Measurements from ENCODE around the gene FBXO28.

The FBXO28 gene

GRCh38 chr1:224096773-224097172 lies 17.1 kb upstream of the FBXO28 start:
- no peak for DNase-seq

- no peak for DNase-seq
Observed at GRCh38 chr1:224098007-224098406, 15.9 kb upstream of the FBXO28 start.

DNA sequence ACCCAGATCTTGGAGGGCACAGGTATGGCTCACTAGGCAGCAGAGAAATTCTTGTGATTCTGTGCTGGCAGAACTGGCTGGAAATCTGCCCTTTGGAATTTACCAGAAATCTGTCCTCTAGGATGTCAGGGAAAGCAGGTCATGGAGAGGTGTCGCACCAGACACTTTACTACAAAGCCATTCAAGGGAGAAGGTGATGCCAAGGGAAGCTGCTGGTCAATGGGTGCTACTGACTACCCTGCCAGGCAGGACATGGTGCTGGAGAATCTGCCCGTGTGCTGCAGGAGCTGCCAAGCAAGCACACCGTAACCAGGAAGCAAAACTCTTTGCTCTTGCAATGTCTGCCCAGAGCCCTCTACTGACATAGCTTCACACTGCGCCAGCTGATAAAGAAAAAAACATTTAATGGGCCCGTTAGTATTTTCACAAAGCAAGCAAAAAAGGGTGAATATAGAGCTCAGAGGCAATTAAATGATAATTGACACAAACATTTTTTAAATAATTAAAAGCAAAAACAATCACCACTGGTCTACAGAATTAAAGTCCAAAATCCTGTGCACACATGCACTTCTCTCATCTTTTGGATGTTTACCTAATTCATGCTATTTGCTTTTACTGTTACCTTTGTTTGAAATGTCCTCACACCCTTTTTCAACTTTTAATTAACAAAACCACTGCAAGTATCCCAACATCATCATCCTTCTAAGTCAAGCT lies 7.2 kb upstream of the FBXO28 start:
- no peak for DNase-seq

- no peak for DNase-seq
Observed at GRCh38 chr1:224107282-224107625, 6.7 kb upstream of the FBXO28 start.

DNA sequence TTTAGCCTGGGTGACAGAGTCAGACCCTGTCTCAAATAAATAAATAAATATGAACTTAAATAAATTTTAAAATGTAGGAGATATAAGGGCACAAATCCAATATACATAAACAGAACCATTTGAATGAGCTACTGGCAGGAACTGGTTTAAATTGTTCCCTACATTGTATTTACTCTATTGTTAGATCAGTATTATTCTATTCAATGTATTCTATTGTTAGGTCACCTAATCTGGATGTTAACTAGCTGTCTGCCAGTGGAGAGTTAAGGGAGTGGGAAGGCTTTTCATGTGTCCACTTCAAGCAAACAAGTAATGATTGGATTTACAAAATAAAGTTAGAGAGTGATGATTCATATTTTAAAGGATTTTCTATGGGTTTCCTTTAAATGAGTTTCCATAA lies 4.9 kb upstream of the FBXO28 start:
- no peak for DNase-seq

GRCh38 chr1:224109981-224110380 lies 3.9 kb upstream of the FBXO28 start:
- DNase-seq: no peak

DNA sequence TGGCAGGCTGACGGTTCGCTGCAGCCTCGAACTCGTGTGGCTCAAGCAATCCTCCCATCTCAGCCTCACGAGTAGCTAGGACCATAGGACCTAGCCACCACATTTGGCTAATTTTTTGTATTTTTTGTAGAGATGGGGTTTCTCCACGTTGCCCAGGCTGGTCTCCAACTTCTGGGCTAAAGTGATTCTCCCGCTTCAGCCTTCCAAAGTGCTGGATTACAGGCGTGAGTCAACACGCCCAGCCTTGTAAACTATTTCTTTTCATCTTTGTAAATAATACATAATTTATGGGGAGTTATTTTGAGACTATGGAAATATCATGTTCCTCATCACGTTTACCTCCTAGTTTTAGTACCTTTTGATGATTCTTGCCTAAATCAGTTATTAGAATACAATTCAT lies 906 bp upstream of the FBXO28 start:
- DNase-seq: no peak

- DNase-seq: no peak
Observed at GRCh38 chr1:224113545-224113917, 380 bp upstream of the FBXO28 start.

GRCh38 chr1:224114787-224115175 lies 870 bp downstream of the FBXO28 start:
- no peak for DNase-seq

GRCh38 chr1:224116131-224116530 lies 2.2 kb downstream of the FBXO28 start:
- no peak for DNase-seq

- no peak for DNase-seq
Observed at GRCh38 chr1:224118688-224119087, 4.8 kb downstream of the FBXO28 start.

DNA sequence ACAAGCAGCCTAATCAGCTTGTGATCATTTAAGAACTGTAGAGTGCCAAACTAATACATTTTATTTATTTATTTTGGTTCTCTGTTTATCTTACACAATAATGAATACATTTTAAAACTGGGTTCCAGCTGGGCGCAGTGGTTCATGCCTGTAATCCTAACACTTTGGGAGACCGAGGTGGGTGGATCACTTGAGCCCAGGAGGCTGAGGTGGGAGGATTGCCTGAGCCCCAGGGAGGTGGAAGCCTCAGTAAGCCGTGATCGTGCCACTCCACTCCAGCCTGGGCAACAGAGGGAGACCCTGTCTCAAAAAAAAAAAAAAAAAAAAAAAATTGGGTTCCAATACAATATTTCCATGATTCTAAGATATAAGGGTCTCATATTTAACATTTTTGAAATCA lies 9.2 kb downstream of the FBXO28 start:
- DNase-seq: no peak

DNA sequence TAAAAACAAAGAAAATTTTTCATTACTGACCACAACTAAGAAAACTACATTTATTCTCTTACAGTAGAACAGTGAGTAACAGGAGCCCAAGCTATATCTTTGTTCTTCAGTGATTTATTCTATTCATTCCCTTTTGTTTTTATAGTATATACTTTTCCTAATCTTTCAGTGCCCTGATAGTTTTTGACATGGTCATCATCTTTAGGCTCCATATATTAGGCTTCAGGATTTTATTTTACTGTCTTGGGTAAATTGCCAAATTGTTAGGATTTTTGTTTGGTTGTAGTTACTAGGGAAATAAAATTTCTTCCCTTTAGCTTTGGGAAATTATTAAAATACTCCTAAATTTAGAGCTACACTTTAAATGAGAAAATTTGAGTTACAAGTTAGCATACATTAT lies 10.3 kb downstream of the FBXO28 start:
- DNase-seq: no peak

GRCh38 chr1:224127925-224128819 lies 14.3 kb downstream of the FBXO28 start:
- DNase-seq: no peak

DNA sequence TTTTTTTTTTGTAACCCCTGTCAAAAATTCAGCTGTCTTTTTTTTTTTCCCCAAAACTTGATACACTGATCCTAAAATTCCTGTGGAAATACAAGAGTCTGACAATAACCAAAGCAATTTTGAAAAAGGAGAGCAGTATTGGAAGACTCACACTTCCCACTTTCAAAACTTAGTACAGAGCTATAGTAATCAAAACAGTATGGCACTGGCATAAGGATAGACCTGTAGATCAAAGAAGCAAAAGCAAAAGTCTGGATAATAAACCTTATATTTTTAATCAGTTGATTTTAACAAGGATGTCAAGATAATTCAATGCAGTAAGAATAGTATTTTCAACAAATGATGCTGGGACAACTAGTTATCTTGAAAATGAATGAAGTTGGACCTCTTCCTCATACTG lies 17.3 kb downstream of the FBXO28 start:
- DNase-seq: no peak

DNA sequence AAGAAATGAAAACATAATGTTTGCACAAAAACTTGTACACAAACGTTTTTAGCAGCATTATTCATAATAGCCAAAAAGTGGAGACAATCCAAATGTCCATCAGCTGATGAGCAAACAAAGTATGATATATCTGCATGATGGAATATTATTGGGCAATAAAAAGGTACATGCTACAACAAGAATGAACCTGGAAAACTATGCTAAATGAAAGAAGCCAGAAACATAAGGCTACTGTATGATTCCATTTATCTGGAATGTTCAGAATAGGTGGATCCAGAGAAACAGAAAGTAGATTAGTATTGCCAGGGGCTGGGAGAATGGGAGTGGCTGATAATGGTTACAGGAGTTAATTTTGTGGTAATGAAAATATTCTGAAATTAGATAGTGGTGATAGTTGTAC lies 19.0 kb downstream of the FBXO28 start:
- no peak for DNase-seq

DNA sequence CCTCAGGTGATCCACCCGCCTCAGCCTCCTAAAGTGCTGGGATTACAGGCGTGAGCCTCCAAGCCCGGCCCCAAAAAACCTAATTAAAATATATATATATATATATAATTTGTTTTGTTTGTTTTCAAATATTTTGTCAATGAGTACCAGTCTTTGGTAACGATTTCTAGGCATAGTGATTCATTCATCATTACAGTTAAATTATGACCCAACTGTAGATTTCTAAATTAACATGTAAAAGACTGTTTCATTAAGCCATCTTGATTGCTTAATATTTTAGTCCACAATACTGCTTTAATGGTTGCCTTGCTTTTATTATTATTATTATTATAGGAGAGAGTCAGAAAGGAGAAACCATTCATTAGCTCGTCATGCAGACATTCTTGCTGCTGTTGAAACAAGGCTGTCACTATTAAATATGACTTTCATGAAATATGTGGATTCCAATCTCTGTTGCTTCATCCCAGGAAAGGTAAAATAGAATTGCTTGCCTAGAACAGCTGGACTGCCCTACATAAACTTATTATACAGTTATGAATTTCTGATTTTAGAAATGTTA lies 19.9 kb downstream of the FBXO28 start:
- no peak for DNase-seq

GRCh38 chr1:224137518-224137917 lies 23.6 kb downstream of the FBXO28 start:
- no peak for DNase-seq

DNA sequence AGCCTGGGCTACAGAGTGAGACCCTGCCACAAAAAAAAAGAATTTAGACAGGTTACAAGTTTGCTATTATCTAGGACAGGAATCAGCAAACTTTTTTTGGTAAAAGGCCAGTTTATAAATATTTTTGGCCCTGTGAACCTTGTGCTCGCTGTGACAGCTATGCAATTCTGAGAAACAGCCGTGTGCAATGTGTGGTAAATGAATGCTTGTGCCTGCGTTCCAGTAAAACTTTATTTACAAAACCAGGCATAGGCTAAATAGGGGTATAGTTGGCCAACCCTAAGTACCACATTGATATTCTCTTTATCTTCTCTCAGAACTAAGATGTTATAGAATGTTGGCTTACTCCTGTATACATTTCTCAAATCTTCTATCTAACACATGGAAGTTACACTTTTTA lies 24.3 kb downstream of the FBXO28 start:
- DNase-seq: no peak

- DNase-seq: no peak
Observed at GRCh38 chr1:224141693-224142092, 27.8 kb downstream of the FBXO28 start.

DNA sequence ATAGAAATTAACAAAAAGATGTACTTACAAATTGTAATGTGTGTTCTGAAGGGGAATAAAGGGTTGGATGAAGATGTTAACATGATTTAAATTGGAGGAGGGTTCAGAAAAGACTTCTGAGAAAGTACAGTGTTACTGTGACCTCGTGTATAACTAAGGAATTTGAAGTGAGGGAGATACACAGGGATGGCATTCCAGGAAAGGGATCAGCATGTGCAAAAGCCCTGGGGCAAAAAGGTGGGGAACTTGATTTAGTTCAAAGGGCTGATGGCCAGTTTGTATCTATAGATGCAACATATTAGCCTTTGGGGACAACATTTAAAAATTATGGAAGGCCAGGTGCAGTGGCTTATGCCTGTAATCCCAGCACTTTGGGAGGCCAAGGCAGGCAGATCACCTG lies 35.8 kb downstream of the FBXO28 start:
- DNase-seq: no peak

- no peak for DNase-seq
Observed at GRCh38 chr1:224151117-224151516, 37.2 kb downstream of the FBXO28 start.

GRCh38 chr1:224157316-224157715 lies 43.4 kb downstream of the FBXO28 start:
- no peak for DNase-seq

DNA sequence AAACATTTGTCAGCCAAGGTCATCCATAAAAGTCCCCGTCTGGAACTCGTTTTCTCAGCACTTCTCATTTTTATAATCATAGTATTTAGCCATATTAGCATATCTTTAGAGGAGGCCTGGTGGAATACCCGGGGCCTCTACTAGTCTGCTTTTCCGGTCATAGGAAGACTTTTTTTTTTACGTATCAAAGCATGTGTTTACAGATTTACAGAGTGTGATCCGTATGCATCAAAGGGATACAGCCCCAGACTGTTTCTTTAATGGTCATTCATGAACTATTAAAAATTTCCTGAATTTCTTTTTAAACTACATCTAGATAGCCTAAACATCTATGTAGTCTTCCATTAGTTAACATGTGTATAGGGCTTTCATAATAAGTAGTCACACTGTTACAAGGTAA lies 45.6 kb downstream of the FBXO28 start:
- DNase-seq: no peak

Data from activated naive CD4-positive, alpha-beta T cell treated with Interleukin-2 at 50 U/mL for 16 hours (primary cell).